ENCODE measurements around the gene DDX21. TPM values are rescaled to one million over a fixed set of nuclear protein-coding genes. Genes with fewer than 3 reads are reported as not detected.

Gene DDX21
- total and polyA plus RNA-seq, 9 of the 15 experiments (the other 6 are each of a cell fraction or from before 2014, with no cell fraction given): 143 to 365 (median 281) TPM

GRCh38 chr10:68989317-68989990 is 33.5 kb downstream of the DDX21 start:
- WGBS (ENCODE audit: insufficient coverage, low coverage, missing lambda C conversion rate): 12% methylated on average over 22 of the region's 22 CpGs
- no peaks in the 10 kb centered on the region for H4K20me1 ChIP-seq (replicated peaks; ENCODE audit: control insufficient read depth, insufficient read depth, low read length)
- H3K4me1 ChIP-seq (replicated peaks in 1 of 2; ENCODE audit: control insufficient read depth in 2 of 2, insufficient read depth in 2 of 2, low read length in 2 of 2): peaks cover 5 to 18% of the 10 kb centered on the region in 2 experiments; a peak in 3 of 5 replicates
- peak overlapping the region; percentile 65 for H3K27ac ChIP-seq (ENCODE audit: extremely low read depth, low read depth, low read length)
- ChIA-PET POLR2A (interaction anchor here (1.0 to 2.5 kb wide), 4 partner anchors 12 to 31 kb away, joined by 3 to 10 read pairs (median 4); no protein-coding TSS in a partner anchor), CTCF (ENCODE audit: low intra/inter-chr PET ratio) (no interaction called here)
- H3K36me3 ChIP-seq (ENCODE audit: control insufficient read depth, insufficient read depth, low read length): peaks cover 16% of the 10 kb centered on the region; the same call in 2 of the 3 replicates
- H2AFZ ChIP-seq (ENCODE audit: low read depth, low read length): peak overlapping the region; percentile 98
- H3K9me1 ChIP-seq (ENCODE audit: control insufficient read depth, insufficient read depth, low read length): no peaks in the 10 kb centered on the region
- H3K9ac ChIP-seq (ENCODE audit: insufficient read depth in 1 of 2, low read depth in 2 of 2, low read length in 2 of 2): peak overlapping the region; percentile 79 to 96
- ATAC-seq: peak; percentile 16
- intact Hi-C loops (cut with micrococcal nuclease) (loop anchor here (5.0 kb wide), 2 partner anchors 233 to 423 kb away; partner anchors contain the start of gene HKDC1), in situ Hi-C loops (cut with MboI) (no loop called here)
- H3K9me3 ChIP-seq (replicated peaks; ENCODE audit: control insufficient read depth, insufficient read depth, low read depth, low read length): no peaks in the 10 kb centered on the region
- H3K4me2 ChIP-seq (ENCODE audit: insufficient read depth, low read length): peak overlapping the region; percentile 95
- FAIRE-seq: peak; percentile 54
- H3K79me2 ChIP-seq (ENCODE audit: control insufficient read depth, insufficient read depth, low read length): peaks cover 38% of the 10 kb centered on the region
- peak in 1 of 4 experiments; percentile 46 for DNase-seq (ENCODE audit: extremely low read depth in 1 of 4, low spot score in 3 of 4)
- H3K4me3 ChIP-seq: peak overlapping the region; percentile 77
- no peaks in the 10 kb centered on the region for H3K27me3 ChIP-seq (ENCODE audit: control insufficient read depth in 2 of 2, insufficient read depth in 2 of 2, low read length in 2 of 2)
- BruUV-seq (replicated peaks): no TSS peak
- TF ChIP-seq HDGF (IDR thresholded peaks at IDR 0.05) (0 out of 2 replicates have a peak, but pooled peaks have one; percentile 28), HIVEP1 (CRISPR knock-in tag; IDR thresholded peaks at IDR 0.05) (0 out of 2 replicates have a peak, but pooled peaks have one; percentile 29), TOE1 (IDR thresholded peaks at IDR 0.05; ENCODE audit: borderline replicate concordance) (no peak), TOE1 (CRISPR knock-in tag; IDR thresholded peaks at IDR 0.05; ENCODE audit: borderline replicate concordance, low read depth) (0 out of 2 replicates have a peak, but pooled peaks have one; percentile 70), ZNF140 (CRISPR knock-in tag; IDR thresholded peaks at IDR 0.05) (no peak), NFYB (IDR thresholded peaks at IDR 0.05; ENCODE audit: extremely low read depth, insufficient read length) (no peak), OTX1 (CRISPR knock-in tag; IDR thresholded peaks at IDR 0.05) (no peak), GTF2E2 (tag; IDR thresholded peaks at IDR 0.05) (0 out of 2 replicates have a peak, but pooled peaks have one; percentile 15), MYBL2 (IDR thresholded peaks at IDR 0.05; ENCODE audit: low read depth) (no peak), MYBL2 (CRISPR knock-in tag; IDR thresholded peaks at IDR 0.05; ENCODE audit: borderline replicate concordance) (no peak), FOXA1 (IDR thresholded peaks at IDR 0.05; ENCODE audit: borderline replicate concordance) (no peak), ZNF512 (tag; IDR thresholded peaks at IDR 0.05) (no peak), CBFB (CRISPR knock-in tag; IDR thresholded peaks at IDR 0.05) (no peak), BRF1 (IDR thresholded peaks at IDR 0.05; ENCODE audit: borderline replicate concordance, extremely low read depth, insufficient read length) (no peak)

Measured in K562 (cell line).